Esophagus squamous epithelium (tissue), 5 donors: ENCODE results near the gene DKK2. TPM values are rescaled to one million over a fixed set of nuclear protein-coding genes. Genes with fewer than 3 reads are reported as not detected.

Source experiments
- DNase-seq: peaks from one replicate; lab custom pipeline; 2025; lab: John Stamatoyannopoulos, UW
- H3K27ac ChIP-seq, 4 donors: fragments of 200-600 bp; sonication (generic); one replicate each; pipeline ENCODE4 v1.5.1; 2016 to 2019; ENCODE audit warnings: mild to moderate bottlenecking in 1 of 4
- H3K27me3 ChIP-seq, 4 donors: fragments of 200-600 bp; sonication (generic); 1 replicate in 3 of 4; 2 replicates in 1 of 4; pipeline versions ENCODE4 v1.5.1 to v1.6.0; 2017 to 2021; ENCODE audit warnings: antibody characterized with exemption in 1 of 4
- H3K36me3 ChIP-seq, 3 donors: fragments of 200-600 bp; sonication (generic); one replicate each; pipeline ENCODE4 v1.5.1; 2016 to 2019
- H3K4me1 ChIP-seq, 3 donors: fragments of 200-600 bp; sonication (generic); one replicate each; pipeline ENCODE4 v1.5.1; 2017 to 2019
- H3K4me3 ChIP-seq, 4 donors: fragments of 200-600 bp; sonication (generic); 1 replicate in 3 of 4; 2 replicates in 1 of 4; pipeline ENCODE4 v1.5.1; 2016 to 2019; ENCODE audit warnings: mild to moderate bottlenecking in 2 of 4, moderate library complexity in 1 of 4
- H3K9me3 ChIP-seq, 3 donors: fragments of 200-600 bp; sonication (generic); one replicate each; pipeline ENCODE4 v1.5.1; 2016 to 2019
- POLR2A ChIP-seq, 4 donors: fragments of 450-650 bp; IDR thresholded peaks; one replicate each; pipeline ENCODE4 v1.6.1; 2017; ENCODE audit warnings: antibody characterized with exemption in 4 of 4, mild to moderate bottlenecking in 4 of 4, moderate library complexity in 3 of 4
- WGBS, 2 donors: methylation state at CpG; one replicate each; pipeline ENCODE4 v1.1.5; 2018; 5-methylcytosine and 5-hydroxymethylcytosine counted together
- intact Hi-C: fragments of 100-400 bp; cut with DNase I; formaldehyde crosslinking; loops from one replicate; pipeline ENCODE4 v1.15.0; 2022
- total RNA-seq, 4 donors: library from RNA; depleted of rRNA; stranded (reverse); fragments of >200 nt; gene quantifications; one replicate each; pipeline ENCODE4 v1.1.0, GENCODE V29; 2016
- TF ChIP-seq, protein P1 (sequence below), 6 experiments: fragments of 450-650 bp in 4 of 6; fragments of 200-600 bp in 2 of 6; sonication (generic) in 2 of 6; IDR thresholded peaks; one replicate each; pipeline ENCODE4 v1.5.1; 2016 to 2019; ENCODE audit warnings: antibody characterized with exemption in 6 of 6, mild to moderate bottlenecking in 4 of 6, moderate library complexity in 4 of 6
- donor health status: DM: yes; HTN: yes; CAD: no.

The DKK2 gene
- total RNA-seq, 4 donors from 2014 or later = 0.38 to 1.2 TPM; not detected in 2

DNA sequence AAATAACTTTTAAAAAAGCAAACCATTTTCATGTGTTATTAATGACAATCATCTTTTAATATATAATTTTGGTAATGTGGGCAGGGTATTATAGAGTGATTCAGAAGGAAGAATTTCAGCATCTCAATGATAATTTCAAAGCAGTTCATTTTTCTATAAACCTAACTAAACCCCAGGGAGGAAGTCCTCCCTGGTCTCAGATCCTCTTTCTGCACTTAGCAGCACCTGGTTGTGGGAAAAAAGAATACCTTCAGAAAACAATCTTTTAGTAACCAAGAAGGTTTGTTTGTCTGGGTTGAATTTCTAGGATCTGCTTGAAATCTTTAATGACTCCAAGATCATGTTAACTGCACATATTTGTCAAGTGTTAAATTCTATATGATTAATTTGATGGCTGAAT lies 29.9 kb downstream of the DKK2 start:
- intact Hi-C loops = no loop called here
- Histone ChIP-seq H3K9me3 (no peaks in the 10 kb centered on the region), H3K36me3 (no peaks in the 10 kb centered on the region), H3K27me3 (no peaks in the 10 kb centered on the region), H3K4me3 (no peak overlapping the region), H3K27ac (no peak overlapping the region), H3K4me1 (no peaks in the 10 kb centered on the region)
- TF ChIP-seq, protein P1, sequence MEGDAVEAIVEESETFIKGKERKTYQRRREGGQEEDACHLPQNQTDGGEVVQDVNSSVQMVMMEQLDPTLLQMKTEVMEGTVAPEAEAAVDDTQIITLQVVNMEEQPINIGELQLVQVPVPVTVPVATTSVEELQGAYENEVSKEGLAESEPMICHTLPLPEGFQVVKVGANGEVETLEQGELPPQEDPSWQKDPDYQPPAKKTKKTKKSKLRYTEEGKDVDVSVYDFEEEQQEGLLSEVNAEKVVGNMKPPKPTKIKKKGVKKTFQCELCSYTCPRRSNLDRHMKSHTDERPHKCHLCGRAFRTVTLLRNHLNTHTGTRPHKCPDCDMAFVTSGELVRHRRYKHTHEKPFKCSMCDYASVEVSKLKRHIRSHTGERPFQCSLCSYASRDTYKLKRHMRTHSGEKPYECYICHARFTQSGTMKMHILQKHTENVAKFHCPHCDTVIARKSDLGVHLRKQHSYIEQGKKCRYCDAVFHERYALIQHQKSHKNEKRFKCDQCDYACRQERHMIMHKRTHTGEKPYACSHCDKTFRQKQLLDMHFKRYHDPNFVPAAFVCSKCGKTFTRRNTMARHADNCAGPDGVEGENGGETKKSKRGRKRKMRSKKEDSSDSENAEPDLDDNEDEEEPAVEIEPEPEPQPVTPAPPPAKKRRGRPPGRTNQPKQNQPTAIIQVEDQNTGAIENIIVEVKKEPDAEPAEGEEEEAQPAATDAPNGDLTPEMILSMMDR (IDR thresholded peaks at IDR 0.05) = no peak
- no peak for TF ChIP-seq POLR2A (IDR thresholded peaks at IDR 0.05)
- DNase-seq = no peak

DNA sequence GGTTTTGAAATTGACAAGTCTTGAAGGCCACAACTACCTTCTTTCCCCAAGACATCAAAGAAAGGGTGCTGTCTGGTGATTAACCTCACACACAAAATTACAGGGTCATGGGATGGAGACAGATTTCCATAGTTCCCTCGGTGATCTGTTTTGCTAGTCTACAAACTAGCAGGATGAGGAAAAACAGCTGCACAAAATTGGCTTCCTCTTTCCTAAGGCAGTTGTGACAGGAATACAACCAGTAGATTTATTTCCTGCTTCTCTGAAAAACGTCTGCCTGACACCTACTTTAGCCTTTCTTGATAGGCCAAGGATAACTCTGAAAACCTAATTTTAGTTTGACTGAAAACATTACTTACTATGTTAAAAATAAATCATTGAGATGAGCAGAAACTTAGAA lies 39.6 kb downstream of the DKK2 start:
- Histone ChIP-seq H3K9me3 (no peaks in the 10 kb centered on the region), H3K27ac (no peak overlapping the region), H3K4me3 (no peak overlapping the region), H3K27me3 (no peaks in the 10 kb centered on the region), H3K36me3 (no peaks in the 10 kb centered on the region), H3K4me1 (no peaks in the 10 kb centered on the region)
- DNase-seq = no peak
- TF ChIP-seq, protein P1 (IDR thresholded peaks at IDR 0.05) = no peak
- no peak for TF ChIP-seq POLR2A (IDR thresholded peaks at IDR 0.05)
- WGBS, 2 donors = 12 to 23% methylated on average over 2 of the region's 2 CpGs
- intact Hi-C loops = no loop called here

DNA sequence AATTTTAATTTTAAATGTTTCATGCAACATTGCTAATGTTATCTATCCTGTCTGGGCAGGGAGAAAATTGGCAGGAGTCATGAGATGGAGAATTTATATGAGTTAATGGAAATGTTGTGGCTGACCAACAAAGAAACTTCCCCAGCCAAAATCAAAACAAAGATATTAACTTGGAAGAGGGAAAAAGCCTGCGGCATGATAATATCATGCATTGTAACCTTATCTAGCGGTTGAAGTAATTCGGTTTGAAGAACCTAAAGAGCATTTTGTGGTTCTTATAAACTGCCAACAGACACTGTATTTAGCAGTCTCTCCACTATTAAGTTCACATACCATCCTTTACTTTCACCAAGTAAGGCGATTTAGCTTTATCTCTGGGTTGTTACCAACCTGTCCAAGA lies 42.3 kb downstream of the DKK2 start:
- DNase-seq = no peak
- H3K4me3 ChIP-seq = no peak overlapping the region
- no peaks in the 10 kb centered on the region for H3K4me1 ChIP-seq
- intact Hi-C loops = no loop called here
- no peak for TF ChIP-seq POLR2A (IDR thresholded peaks at IDR 0.05)
- TF ChIP-seq, protein P1 (IDR thresholded peaks at IDR 0.05) = no peak
- H3K27ac ChIP-seq = no peak overlapping the region
- H3K36me3 ChIP-seq = no peaks in the 10 kb centered on the region
- no peaks in the 10 kb centered on the region for H3K27me3 ChIP-seq
- 67 to 69% methylated on average over 4 of the region's 4 CpGs for whole genome bisulfite sequencing, 2 donors
- no peaks in the 10 kb centered on the region for H3K9me3 ChIP-seq

DNA sequence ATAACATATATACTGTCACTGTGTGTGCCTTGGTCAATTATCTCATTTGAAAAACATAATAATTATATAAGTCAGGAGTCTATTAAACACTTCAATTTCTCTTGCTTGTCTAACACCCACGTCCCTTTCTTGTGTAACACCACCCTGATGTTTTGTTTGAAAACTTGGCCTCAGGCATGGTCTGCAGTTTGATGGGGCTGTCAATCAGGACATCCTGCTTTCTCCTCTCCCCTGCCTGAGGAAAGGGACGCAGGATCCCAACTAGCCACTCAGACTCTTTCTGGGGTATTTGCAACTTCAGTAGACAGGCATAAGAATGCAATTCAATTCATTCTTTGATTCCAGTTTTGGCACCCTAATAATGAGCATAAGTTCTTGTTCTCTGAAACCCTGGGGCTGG lies 48.8 kb downstream of the DKK2 start:
- H3K27me3 ChIP-seq = no peaks in the 10 kb centered on the region
- no peaks in the 10 kb centered on the region for H3K36me3 ChIP-seq
- intact Hi-C loops = no loop called here
- H3K4me1 ChIP-seq = no peaks in the 10 kb centered on the region
- TF ChIP-seq, protein P1 (IDR thresholded peaks at IDR 0.05) = no peak
- no peak for TF ChIP-seq POLR2A (IDR thresholded peaks at IDR 0.05)
- no peak for DNase-seq
- H3K9me3 ChIP-seq = no peaks in the 10 kb centered on the region
- WGBS, 2 donors = 29 to 35% methylated on average over 2 of the region's 2 CpGs
- no peak overlapping the region for H3K4me3 ChIP-seq
- no peak overlapping the region for H3K27ac ChIP-seq

DNA sequence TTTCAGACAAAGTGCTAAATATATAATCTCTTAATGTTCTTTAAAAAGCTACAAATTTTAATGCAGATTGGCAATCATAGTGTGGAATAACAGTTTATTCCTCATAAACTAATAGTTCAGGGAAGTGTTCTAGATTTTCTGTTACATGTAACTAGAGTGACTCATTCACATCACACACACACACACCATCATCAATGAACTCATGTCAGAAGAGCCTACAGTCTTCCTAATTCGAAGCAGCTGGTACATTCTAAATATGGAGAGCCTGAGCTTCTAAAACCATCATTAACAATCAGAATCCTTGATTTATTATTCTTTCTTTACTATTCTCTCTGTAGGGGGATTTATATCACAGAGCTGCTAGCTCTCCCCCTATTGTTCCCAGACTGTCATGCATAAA lies 49.6 kb downstream of the DKK2 start:
- TF ChIP-seq POLR2A (IDR thresholded peaks at IDR 0.05) = no peak
- TF ChIP-seq, protein P1 (IDR thresholded peaks at IDR 0.05) = no peak
- 6 to 19% methylated on average over 1 of the region's 1 CpG for WGBS, 2 donors
- H3K36me3 ChIP-seq = no peaks in the 10 kb centered on the region
- no peak overlapping the region for H3K27ac ChIP-seq
- no peaks in the 10 kb centered on the region for H3K4me1 ChIP-seq
- no peak for DNase-seq
- intact Hi-C loops = no loop called here
- H3K9me3 ChIP-seq = no peaks in the 10 kb centered on the region
- H3K4me3 ChIP-seq = no peak overlapping the region
- H3K27me3 ChIP-seq = no peaks in the 10 kb centered on the region
